Liver (tissue), 9 donors: ENCODE results near the gene LCTL. TPM values are rescaled to one million over a fixed set of nuclear protein-coding genes. Genes with fewer than 3 reads are reported as not detected.

ENCODE experiments used
- DNase-seq: peaks from one replicate; pipeline ENCODE4 v3.0.0-alpha.2; 2017; ENCODE audit warnings: low spot score
- H3K27ac ChIP-seq, 2 donors: one replicate each; pipeline ENCODE4 v1.7.0; 2013; ENCODE audit warnings: inconsistent platforms in 2 of 2, low read length in 2 of 2, control low read depth in 1 of 2, low read depth in 1 of 2, mild to moderate bottlenecking in 1 of 2
- H3K27me3 ChIP-seq, 4 donors: one replicate each; pipeline versions ENCODE4 v1.6.1 to v1.7.0; 2013; ENCODE audit warnings: low read length in 3 of 4, inconsistent platforms in 1 of 4, mild to moderate bottlenecking in 1 of 4, moderate library complexity in 1 of 4; ENCODE audit not compliant: control insufficient read depth in 4 of 4, insufficient read depth in 4 of 4
- H3K36me3 ChIP-seq, 4 donors: one replicate each; pipeline versions ENCODE4 v1.6.1 to v1.7.0; 2013; ENCODE audit warnings: low read length in 3 of 4, mild to moderate bottlenecking in 3 of 4, low read depth in 1 of 4, moderate library complexity in 1 of 4; ENCODE audit not compliant: control insufficient read depth in 4 of 4, insufficient read depth in 3 of 4
- H3K4me1 ChIP-seq, 4 donors: one replicate each; pipeline versions ENCODE4 v1.6.1 to v1.7.0; 2013; ENCODE audit warnings: low read length in 3 of 4, mild to moderate bottlenecking in 3 of 4, moderate library complexity in 1 of 4; ENCODE audit not compliant: control insufficient read depth in 4 of 4, insufficient read depth in 4 of 4
- H3K4me3 ChIP-seq, 3 donors: one replicate each; pipeline versions ENCODE4 v1.6.1 to v1.7.0; 2013; ENCODE audit warnings: low read length in 3 of 3, control low read depth in 1 of 3, low read depth in 1 of 3, mild to moderate bottlenecking in 1 of 3
- H3K9ac ChIP-seq, 2 donors: one replicate each; pipeline ENCODE4 v1.7.0; 2013; ENCODE audit warnings: low read length in 2 of 2, mild to moderate bottlenecking in 2 of 2, moderate library complexity in 2 of 2, control low read depth in 1 of 2, low read depth in 1 of 2
- H3K9me3 ChIP-seq, 4 donors: one replicate each; pipeline versions ENCODE4 v1.6.1 to v1.7.0; 2013; ENCODE audit warnings: low read length in 3 of 4; ENCODE audit not compliant: control insufficient read depth in 4 of 4
- EGR1 ChIP-seq, 2 donors: IDR thresholded peaks; 2 replicates each; pipeline ENCODE4 v1.6.1; 2016 to 2018; ENCODE audit warnings: antibody characterized with exemption in 2 of 2, low read depth in 2 of 2
- FOXA1 ChIP-seq: IDR thresholded peaks from 2 replicates; pipeline ENCODE4 v1.6.1; 2016; ENCODE audit warnings: antibody characterized with exemption
- FOXA2 ChIP-seq: IDR thresholded peaks from 2 replicates; pipeline ENCODE4 v1.6.1; 2016; ENCODE audit warnings: antibody characterized with exemption
- GABPA ChIP-seq, 2 donors: IDR thresholded peaks in 1 of 2; conservative IDR thresholded peaks in 1 of 2; 2 replicates each; pipeline ENCODE4 v1.6.1; 2016; ENCODE audit warnings: antibody characterized with exemption in 2 of 2, mild to moderate bottlenecking in 1 of 2, moderate library complexity in 1 of 2
- HNF4A ChIP-seq, 2 donors: conservative IDR thresholded peaks; 2 replicates each; pipeline ENCODE4 v1.6.1; 2016; ENCODE audit warnings: antibody characterized with exemption in 2 of 2, mild to moderate bottlenecking in 2 of 2
- HNF4G ChIP-seq: IDR thresholded peaks from 2 replicates; pipeline ENCODE4 v1.6.1; 2016; ENCODE audit warnings: antibody characterized with exemption
- JUND ChIP-seq, 2 donors: IDR thresholded peaks; 2 replicates each; pipeline ENCODE4 v1.6.1; 2016; ENCODE audit warnings: antibody characterized with exemption in 2 of 2
- NR2F2 ChIP-seq: IDR thresholded peaks from 2 replicates; pipeline ENCODE4 v1.6.1; 2016; ENCODE audit warnings: antibody characterized with exemption
- RAD21 ChIP-seq, 2 donors: IDR thresholded peaks; 2 replicates each; pipeline ENCODE4 v1.6.1; 2016; ENCODE audit warnings: antibody characterized with exemption in 2 of 2, mild to moderate bottlenecking in 2 of 2
- RXRA ChIP-seq, 2 donors: IDR thresholded peaks; 2 replicates each; pipeline ENCODE4 v1.6.1; 2017 to 2018; ENCODE audit warnings: antibody characterized with exemption in 2 of 2, mild to moderate bottlenecking in 1 of 2
- SP1 ChIP-seq: IDR thresholded peaks from 2 replicates; pipeline ENCODE4 v1.6.1; 2018; ENCODE audit warnings: antibody characterized with exemption, mild to moderate bottlenecking
- TAF1 ChIP-seq: conservative IDR thresholded peaks from 2 replicates; pipeline ENCODE4 v1.6.1; 2016; ENCODE audit warnings: antibody characterized with exemption, mild to moderate bottlenecking
- YY1 ChIP-seq: IDR thresholded peaks from 2 replicates; pipeline ENCODE4 v1.6.1; 2016; ENCODE audit warnings: antibody characterized with exemption, mild to moderate bottlenecking
- WGBS: extraction: QIAGEN DNeasy Blood & Tissue Kit; methylation state at CpG from one replicate; pipeline ENCODE4 v1.1.7; 2013; 5-methylcytosine and 5-hydroxymethylcytosine counted together
- polyA plus RNA-seq, 2 donors: library from polyadenylated mRNA; stranded (reverse) in 1 of 2; unstranded in 1 of 2; fragments of 200-250 nt in 1 of 2; fragments of >200 nt in 1 of 2; fragmentation: Nextera tagmentation in 1 of 2; extraction: Ambion mirVana in 1 of 2; gene quantifications; one replicate each; pipeline versions ENCODE4 v1.2.1 to v1.2.3, GENCODE V29; 2013 to 2015
- total RNA-seq, 2 donors: library from RNA; depleted of rRNA; stranded (reverse); fragments of >200 nt; gene quantifications; one replicate each; pipeline ENCODE4 v1.2.3, GENCODE V29; 2014
- TF ChIP-seq, protein P1 (sequence below): IDR thresholded peaks from 2 replicates; pipeline ENCODE4 v1.6.1; 2016; ENCODE audit warnings: antibody characterized with exemption
- TF ChIP-seq, protein P2 (sequence below): fragments of 150-350 bp; IDR thresholded peaks from 2 replicates; pipeline ENCODE4 v1.5.1; 2017; ENCODE audit warnings: improper control_type of control experiment, low read depth, low read length; ENCODE audit not compliant: missing input control
- TF ChIP-seq, protein P3 (sequence below): IDR thresholded peaks from 2 replicates; pipeline ENCODE4 v1.6.1; 2016; ENCODE audit warnings: antibody characterized with exemption
- TF ChIP-seq, protein P4 (sequence below): IDR thresholded peaks from 2 replicates; pipeline ENCODE4 v1.6.1; 2016; ENCODE audit warnings: antibody characterized with exemption, mild to moderate bottlenecking
- TF ChIP-seq, protein P5 (sequence below): IDR thresholded peaks from 2 replicates; pipeline ENCODE4 v1.6.1; 2016; ENCODE audit warnings: antibody characterized with exemption
- donor health status: healthy.
- donor health status: healthy.
- donor health status: healthy.
- donor health status: healthy.
- donor health status: healthy.

LCTL gene
- total and polyA plus RNA-seq, 4 donors: 0.13 TPM; not detected in 3

DNA sequence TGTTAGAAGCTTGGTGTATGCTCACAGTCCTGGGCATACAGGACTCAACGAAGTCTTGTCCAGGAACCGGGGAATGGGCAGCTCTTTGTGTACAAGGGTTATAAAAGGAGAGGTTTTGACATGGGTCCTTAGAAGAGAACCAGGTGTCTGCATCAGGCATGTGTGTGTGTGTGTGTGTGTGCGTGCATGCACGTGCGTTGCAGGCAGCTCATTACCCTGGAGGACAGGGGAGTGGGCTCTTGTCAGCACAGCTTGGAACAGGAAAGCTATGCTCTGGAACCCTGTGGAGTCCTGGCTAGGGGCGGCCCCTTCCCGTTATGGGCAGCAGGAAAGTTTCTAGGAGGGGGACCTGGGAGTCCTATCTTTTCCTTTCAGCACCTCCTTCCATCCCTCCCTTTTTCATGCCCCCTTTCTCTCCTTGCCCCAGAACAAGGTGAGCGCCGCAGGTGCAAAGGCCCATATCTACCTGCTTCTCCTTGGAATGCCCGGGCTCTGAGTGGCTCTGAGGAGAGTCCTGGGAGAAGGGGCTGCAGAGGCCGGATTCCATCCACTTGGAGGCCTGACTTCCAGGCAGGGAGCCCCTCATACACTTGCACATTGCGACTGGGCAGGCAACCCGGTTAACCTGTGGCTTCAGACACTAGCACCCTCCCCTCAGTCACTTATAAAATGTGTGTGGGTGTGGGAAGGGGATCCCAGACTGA lies 33.9 kb upstream of the LCTL start:
- Histone ChIP-seq H3K27ac (no peak overlapping the region), H3K27me3 (no peaks in the 10 kb centered on the region), H3K4me3 (no peak overlapping the region), H3K9ac (no peak overlapping the region), H3K9me3 (no peaks in the 10 kb centered on the region), H3K36me3 (no peaks in the 10 kb centered on the region), H3K4me1 (peaks cover 0 to 3% (median 0%) of the 10 kb centered on the region in 4 donors)
- 93% methylated on average over 13 of the region's 13 CpGs for WGBS
- TF ChIP-seq SP1: no peak
- TF ChIP-seq NR2F2: no peak
- TF ChIP-seq, protein P1, sequence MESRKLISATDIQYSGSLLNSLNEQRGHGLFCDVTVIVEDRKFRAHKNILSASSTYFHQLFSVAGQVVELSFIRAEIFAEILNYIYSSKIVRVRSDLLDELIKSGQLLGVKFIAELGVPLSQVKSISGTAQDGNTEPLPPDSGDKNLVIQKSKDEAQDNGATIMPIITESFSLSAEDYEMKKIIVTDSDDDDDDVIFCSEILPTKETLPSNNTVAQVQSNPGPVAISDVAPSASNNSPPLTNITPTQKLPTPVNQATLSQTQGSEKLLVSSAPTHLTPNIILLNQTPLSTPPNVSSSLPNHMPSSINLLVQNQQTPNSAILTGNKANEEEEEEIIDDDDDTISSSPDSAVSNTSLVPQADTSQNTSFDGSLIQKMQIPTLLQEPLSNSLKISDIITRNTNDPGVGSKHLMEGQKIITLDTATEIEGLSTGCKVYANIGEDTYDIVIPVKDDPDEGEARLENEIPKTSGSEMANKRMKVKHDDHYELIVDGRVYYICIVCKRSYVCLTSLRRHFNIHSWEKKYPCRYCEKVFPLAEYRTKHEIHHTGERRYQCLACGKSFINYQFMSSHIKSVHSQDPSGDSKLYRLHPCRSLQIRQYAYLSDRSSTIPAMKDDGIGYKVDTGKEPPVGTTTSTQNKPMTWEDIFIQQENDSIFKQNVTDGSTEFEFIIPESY: no peak
- TF ChIP-seq TAF1: no peak
- no peak for TF ChIP-seq RXRA (IDR thresholded peaks at IDR 0.05)
- TF ChIP-seq HNF4G: no peak
- no peak for TF ChIP-seq EGR1 (IDR thresholded peaks at IDR 0.05; ENCODE audit: low read depth in 2 of 2)
- TF ChIP-seq, protein P2, sequence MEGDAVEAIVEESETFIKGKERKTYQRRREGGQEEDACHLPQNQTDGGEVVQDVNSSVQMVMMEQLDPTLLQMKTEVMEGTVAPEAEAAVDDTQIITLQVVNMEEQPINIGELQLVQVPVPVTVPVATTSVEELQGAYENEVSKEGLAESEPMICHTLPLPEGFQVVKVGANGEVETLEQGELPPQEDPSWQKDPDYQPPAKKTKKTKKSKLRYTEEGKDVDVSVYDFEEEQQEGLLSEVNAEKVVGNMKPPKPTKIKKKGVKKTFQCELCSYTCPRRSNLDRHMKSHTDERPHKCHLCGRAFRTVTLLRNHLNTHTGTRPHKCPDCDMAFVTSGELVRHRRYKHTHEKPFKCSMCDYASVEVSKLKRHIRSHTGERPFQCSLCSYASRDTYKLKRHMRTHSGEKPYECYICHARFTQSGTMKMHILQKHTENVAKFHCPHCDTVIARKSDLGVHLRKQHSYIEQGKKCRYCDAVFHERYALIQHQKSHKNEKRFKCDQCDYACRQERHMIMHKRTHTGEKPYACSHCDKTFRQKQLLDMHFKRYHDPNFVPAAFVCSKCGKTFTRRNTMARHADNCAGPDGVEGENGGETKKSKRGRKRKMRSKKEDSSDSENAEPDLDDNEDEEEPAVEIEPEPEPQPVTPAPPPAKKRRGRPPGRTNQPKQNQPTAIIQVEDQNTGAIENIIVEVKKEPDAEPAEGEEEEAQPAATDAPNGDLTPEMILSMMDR: no peak
- no peak for TF ChIP-seq YY1
- TF ChIP-seq RAD21 (IDR thresholded peaks at IDR 0.05): no peak
- TF ChIP-seq, protein P3, sequence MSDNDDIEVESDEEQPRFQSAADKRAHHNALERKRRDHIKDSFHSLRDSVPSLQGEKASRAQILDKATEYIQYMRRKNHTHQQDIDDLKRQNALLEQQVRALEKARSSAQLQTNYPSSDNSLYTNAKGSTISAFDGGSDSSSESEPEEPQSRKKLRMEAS: no peak
- no peak for TF ChIP-seq HNF4A (conservative IDR thresholded peaks at IDR 0.05)
- TF ChIP-seq, protein P4, sequence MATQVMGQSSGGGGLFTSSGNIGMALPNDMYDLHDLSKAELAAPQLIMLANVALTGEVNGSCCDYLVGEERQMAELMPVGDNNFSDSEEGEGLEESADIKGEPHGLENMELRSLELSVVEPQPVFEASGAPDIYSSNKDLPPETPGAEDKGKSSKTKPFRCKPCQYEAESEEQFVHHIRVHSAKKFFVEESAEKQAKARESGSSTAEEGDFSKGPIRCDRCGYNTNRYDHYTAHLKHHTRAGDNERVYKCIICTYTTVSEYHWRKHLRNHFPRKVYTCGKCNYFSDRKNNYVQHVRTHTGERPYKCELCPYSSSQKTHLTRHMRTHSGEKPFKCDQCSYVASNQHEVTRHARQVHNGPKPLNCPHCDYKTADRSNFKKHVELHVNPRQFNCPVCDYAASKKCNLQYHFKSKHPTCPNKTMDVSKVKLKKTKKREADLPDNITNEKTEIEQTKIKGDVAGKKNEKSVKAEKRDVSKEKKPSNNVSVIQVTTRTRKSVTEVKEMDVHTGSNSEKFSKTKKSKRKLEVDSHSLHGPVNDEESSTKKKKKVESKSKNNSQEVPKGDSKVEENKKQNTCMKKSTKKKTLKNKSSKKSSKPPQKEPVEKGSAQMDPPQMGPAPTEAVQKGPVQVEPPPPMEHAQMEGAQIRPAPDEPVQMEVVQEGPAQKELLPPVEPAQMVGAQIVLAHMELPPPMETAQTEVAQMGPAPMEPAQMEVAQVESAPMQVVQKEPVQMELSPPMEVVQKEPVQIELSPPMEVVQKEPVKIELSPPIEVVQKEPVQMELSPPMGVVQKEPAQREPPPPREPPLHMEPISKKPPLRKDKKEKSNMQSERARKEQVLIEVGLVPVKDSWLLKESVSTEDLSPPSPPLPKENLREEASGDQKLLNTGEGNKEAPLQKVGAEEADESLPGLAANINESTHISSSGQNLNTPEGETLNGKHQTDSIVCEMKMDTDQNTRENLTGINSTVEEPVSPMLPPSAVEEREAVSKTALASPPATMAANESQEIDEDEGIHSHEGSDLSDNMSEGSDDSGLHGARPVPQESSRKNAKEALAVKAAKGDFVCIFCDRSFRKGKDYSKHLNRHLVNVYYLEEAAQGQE: no peak
- no peak for TF ChIP-seq FOXA1
- no peak for TF ChIP-seq FOXA2
- TF ChIP-seq, protein P5, sequence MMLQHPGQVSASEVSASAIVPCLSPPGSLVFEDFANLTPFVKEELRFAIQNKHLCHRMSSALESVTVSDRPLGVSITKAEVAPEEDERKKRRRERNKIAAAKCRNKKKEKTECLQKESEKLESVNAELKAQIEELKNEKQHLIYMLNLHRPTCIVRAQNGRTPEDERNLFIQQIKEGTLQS: no peak
- no peak for TF ChIP-seq JUND (IDR thresholded peaks at IDR 0.05)
- no peak for TF ChIP-seq GABPA (IDR thresholded peaks at IDR 0.05 in 1 of 2, conservative IDR thresholded peaks at IDR 0.05 in 1 of 2)
- no peak for DNase-seq
